HepG2 (cell line): ENCODE results near the gene KRTAP9-4. TPM values are rescaled to one million over a fixed set of nuclear protein-coding genes. Genes with fewer than 3 reads are reported as not detected.

ENCODE experiments used
- ATAC-seq: fragments of 200-7000 bp; cut with Tn5 transposase; 3 replicates; pipeline ENCODE4 v1.9.1; 2020; ENCODE audit warnings: mild to moderate bottlenecking, moderate library complexity
- BruUV-seq: library from RNA; stranded (reverse); fragments of 400-500 nt; replicated peaks from 2 replicates; lab custom pipeline; 2021; lab: Mats Ljungman, UMichigan
- CTCF ChIA-PET: fragments of 300-600 bp; formaldehyde crosslinking; extraction: SDS; loops from one replicate; lab custom pipeline; 2021; ENCODE audit warnings: low total read pairs, inconsistent platforms, low intra/inter-chr PET ratio; lab: Yijun Ruan, JAX
- POLR2A ChIA-PET: fragments of 350-600 bp; sonication (Branson Sonifier 250); formaldehyde crosslinking; loops from one replicate; lab custom pipeline; 2020; ENCODE audit warnings: antibody characterized with exemption, inconsistent platforms; lab: Yijun Ruan, JAX
- DNase-seq: peaks from one replicate; pipeline ENCODE4 v3.0.0-alpha.2; 2015; ENCODE audit warnings: low spot score
- FAIRE-seq: peaks from 3 replicates; lab custom pipeline; 2011; peaks lifted over from hg19 to GRCh38; lab: Jason Lieb, UNC
- H2AFZ ChIP-seq: one replicate; pipeline ENCODE4 v1.6.1; 2011; ENCODE audit warnings: low read length, inconsistent platforms
- H3K27ac ChIP-seq: fragments of 300-600 bp; 3 replicates; pipeline ENCODE4 v1.8.0; 2011; ENCODE audit warnings: mixed run types, mild to moderate bottlenecking, mixed read lengths, low read length, inconsistent platforms; ENCODE audit not compliant: insufficient read depth; ENCODE audit errors: extremely low read length
- H3K27me3 ChIP-seq, 2 experiments: fragments of 200-600 bp in 1 of 2; 2 replicates in 1 of 2; 3 replicates in 1 of 2; pipeline versions ENCODE4 v1.6.0 to v1.8.0; 2011; ENCODE audit warnings: low read length in 2 of 2, mild to moderate bottlenecking in 2 of 2, moderate library complexity in 2 of 2, inconsistent platforms in 1 of 2; ENCODE audit not compliant: insufficient read depth in 2 of 2, control insufficient read depth in 1 of 2
- H3K36me3 ChIP-seq, 2 experiments: fragments of 200-600 bp in 1 of 2; replicated peaks in 1 of 2; 2 replicates in 1 of 2; 3 replicates in 1 of 2; pipeline versions ENCODE4 v1.5.1 to v1.8.0; 2011; ENCODE audit warnings: low read length in 2 of 2, inconsistent platforms in 1 of 2; ENCODE audit not compliant: insufficient read depth in 2 of 2, control insufficient read depth in 1 of 2
- H3K4me1 ChIP-seq: 2 replicates; pipeline ENCODE4 v1.5.1; 2012; ENCODE audit warnings: low read length, inconsistent platforms; ENCODE audit not compliant: insufficient read depth
- H3K4me2 ChIP-seq: 2 replicates; pipeline ENCODE4 v1.6.0; 2011; ENCODE audit warnings: low read depth, low read length, inconsistent platforms
- H3K4me3 ChIP-seq, 3 experiments: fragments of 200-600 bp in 1 of 3; sonication (generic), shearing (Covaris generic) in 1 of 3; replicated peaks in 1 of 3; 2 replicates each; pipeline ENCODE4 v1.5.1; 2011 to 2016; ENCODE audit warnings: low read length in 3 of 3, inconsistent platforms in 2 of 3, low read depth in 2 of 3, mild to moderate bottlenecking in 2 of 3, control low read depth in 1 of 3, mixed read lengths in 1 of 3; ENCODE audit not compliant: insufficient read depth in 1 of 3
- H3K79me2 ChIP-seq: one replicate; pipeline ENCODE4 v1.6.1; 2011; ENCODE audit warnings: low read length, inconsistent platforms; ENCODE audit not compliant: insufficient read depth
- H3K9ac ChIP-seq: 2 replicates; pipeline ENCODE4 v1.6.0; 2011; ENCODE audit warnings: mild to moderate bottlenecking, low read depth, low read length, inconsistent platforms; ENCODE audit not compliant: insufficient read depth
- H3K9me3 ChIP-seq: 2 replicates; pipeline ENCODE4 v1.5.1; 2012; ENCODE audit warnings: mild to moderate bottlenecking, low read length
- H4K20me1 ChIP-seq: 2 replicates; pipeline ENCODE4 v1.6.0; 2011; ENCODE audit warnings: inconsistent platforms, mild to moderate bottlenecking, low read length, moderate library complexity; ENCODE audit not compliant: insufficient read depth
- FIP1L1 ChIP-seq: fragments of 200-400 bp; formaldehyde crosslinking; IDR thresholded peaks from 2 replicates; pipeline ENCODE4 v1.6.1; 2018; ENCODE audit warnings: low read depth, mild to moderate bottlenecking, low read length, moderate library complexity, borderline replicate concordance; ENCODE audit not compliant: insufficient read depth
- HNRNPK ChIP-seq: fragments of 200-400 bp; formaldehyde crosslinking; IDR thresholded peaks from 2 replicates; pipeline ENCODE4 v1.6.1; 2018; ENCODE audit warnings: low read length, low read depth, moderate library complexity, mild to moderate bottlenecking; ENCODE audit not compliant: poor library complexity, severe bottlenecking
- HOXA3 ChIP-seq: sonication (generic); formaldehyde crosslinking; IDR thresholded peaks from 2 replicates; pipeline ENCODE4 v1.5.0; 2020; ENCODE audit warnings: missing genetic modification reagents
- KLF11 ChIP-seq: IDR thresholded peaks from 2 replicates; pipeline ENCODE4 v1.6.1; 2016; ENCODE audit warnings: missing compliant biosample characterization
- NFATC3 ChIP-seq: sonication (generic); formaldehyde crosslinking; IDR thresholded peaks from 2 replicates; pipeline ENCODE4 v1.5.1; 2020; ENCODE audit warnings: mild to moderate bottlenecking, missing genetic modification reagents
- PCBP1 ChIP-seq: fragments of 200-400 bp; formaldehyde crosslinking; IDR thresholded peaks from 2 replicates; pipeline ENCODE4 v1.6.1; 2017; ENCODE audit warnings: mild to moderate bottlenecking, low read depth, low read length, borderline replicate concordance
- PCBP2 ChIP-seq: fragments of 200-400 bp; formaldehyde crosslinking; optimal IDR thresholded peaks from 2 replicates; pipeline ENCODE3; 2018; ENCODE audit warnings: low read length, low read depth; ENCODE audit not compliant: poor library complexity, severe bottlenecking
- TBL1XR1 ChIP-seq: fragments of 150-350 bp; IDR thresholded peaks from 2 replicates; pipeline ENCODE4 v1.6.1; 2014; ENCODE audit warnings: borderline replicate concordance, low read length; ENCODE audit not compliant: partially characterized antibody
- TIGD3 ChIP-seq: sonication (generic); formaldehyde crosslinking; IDR thresholded peaks from 2 replicates; pipeline ENCODE4 v1.5.1; 2020; ENCODE audit warnings: mild to moderate bottlenecking, missing genetic modification reagents, borderline replicate concordance
- ZNF34 ChIP-seq: sonication (generic); formaldehyde crosslinking; IDR thresholded peaks from 2 replicates; pipeline ENCODE4 v1.4.0; 2020; ENCODE audit warnings: mild to moderate bottlenecking, missing genetic modification reagents, borderline replicate concordance
- ZNF484 ChIP-seq: sonication (generic); formaldehyde crosslinking; IDR thresholded peaks from 2 replicates; pipeline ENCODE4 v1.5.1; 2020; ENCODE audit warnings: mild to moderate bottlenecking, low read depth, missing genetic modification reagents, borderline replicate concordance
- ZZZ3 ChIP-seq: sonication (generic); formaldehyde crosslinking; IDR thresholded peaks from 2 replicates; pipeline ENCODE4 v1.4.0; 2020; ENCODE audit warnings: missing genetic modification reagents, mild to moderate bottlenecking, borderline replicate concordance
- WGBS: methylation state at CpG from one replicate; pipeline ENCODE4 v1.1.6; 2017; ENCODE audit warnings: low lambda C conversion rate; 5-methylcytosine and 5-hydroxymethylcytosine counted together
- in situ Hi-C: cut with HindIII; loops from 2 replicates; pipeline ENCODE4 v1.10.0; 2017; ENCODE audit warnings: low pct_unique_long_range_greater_than_20kb; ENCODE audit not compliant: extremely low pct_ligation_motif_present
- intact Hi-C: fragments of 100-400 bp; cut with micrococcal nuclease; formaldehyde crosslinking; loops from one replicate; pipeline ENCODE4 v1.10.0; 2022; ENCODE audit not compliant: unreplicated experiment
- polyA plus RNA-seq, 8 experiments: library from polyadenylated mRNA; depleted of rRNA in 3 of 8; stranded (reverse) in 7 of 8; unstranded in 1 of 8; fragments of >200 nt; fragmentation: Illumina TruSeq in 4 of 8; extraction: Trizol in 4 of 8; gene quantifications; 2 replicates each; pipeline versions ENCODE4 v1.2.1 to v1.2.3, GENCODE V29; 2011 to 2016; ENCODE audit warnings: low read depth in 4 of 8, missing spikeins in 1 of 8, mixed read lengths in 1 of 8; ENCODE audit not compliant: insufficient read depth in 1 of 8
- total RNA-seq, 5 experiments: library from RNA; depleted of rRNA; stranded (reverse); fragments of >200 nt; fragmentation: Illumina TruSeq; extraction: Trizol; gene quantifications; 2 replicates each; pipeline ENCODE4 v1.2.3, GENCODE V29; 2016; ENCODE audit warnings: low read depth in 1 of 5

KRTAP9-4 gene
- total and polyA plus RNA-seq, 2 of the 13 experiments (the other 11 are each of a cell fraction or from before 2014, with no cell fraction given), result not detected

GRCh38 chr17:41263212-41263611 lies 13.7 kb downstream of the KRTAP9-4 start:
- no peak for DNase-seq
- ChIA-PET POLR2A (no interaction called here), CTCF (no interaction called here)
- H3K79me2 ChIP-seq, result no peaks in the 10 kb centered on the region
- FAIRE-seq, result no peak
- BruUV-seq, result no TSS peak
- H2AFZ ChIP-seq, result no peak overlapping the region
- ATAC-seq, result no peak
- H3K36me3 ChIP-seq, result no peaks in the 10 kb centered on the region
- H3K4me2 ChIP-seq, result no peak overlapping the region
- H3K4me3 ChIP-seq, result no peak overlapping the region
- no peaks in the 10 kb centered on the region; a peak in 1 of 5 replicates for H3K27me3 ChIP-seq
- H3K9ac ChIP-seq, result no peak overlapping the region
- WGBS, result 71% methylated on average over 2 of the region's 2 CpGs
- no peaks in the 10 kb centered on the region for H4K20me1 ChIP-seq
- in situ Hi-C loops (no loop called here), intact Hi-C loops (no loop called here)
- TF ChIP-seq ZNF484 (CRISPR knock-in tag) (no peak), FIP1L1 (no peak), ZZZ3 (CRISPR knock-in tag) (no peak), NFATC3 (CRISPR knock-in tag) (no peak), ZNF34 (CRISPR knock-in tag) (no peak), HNRNPK (peak; percentile 92), HOXA3 (CRISPR knock-in tag) (no peak), PCBP2 (peak; percentile 82), KLF11 (no peak), PCBP1 (0 out of 2 replicates have a peak, but pooled peaks have one; percentile 61), TIGD3 (CRISPR knock-in tag) (no peak), TBL1XR1 (no peak)
- H3K9me3 ChIP-seq, result no peaks in the 10 kb centered on the region
- H3K4me1 ChIP-seq, result no peaks in the 10 kb centered on the region
- H3K27ac ChIP-seq, result no peak overlapping the region
